Measurements from ENCODE around the gene NCBP3. TPM values are rescaled to one million over a fixed set of nuclear protein-coding genes. Genes with fewer than 3 reads are reported as not detected.
A peak's percentile ranks its signal among the peaks of the same experiment; 100 is the strongest.

The NCBP3 gene
- total and polyA plus RNA-seq, 11 donors = 10.4 to 26.4 (median 20.2) TPM

DNA sequence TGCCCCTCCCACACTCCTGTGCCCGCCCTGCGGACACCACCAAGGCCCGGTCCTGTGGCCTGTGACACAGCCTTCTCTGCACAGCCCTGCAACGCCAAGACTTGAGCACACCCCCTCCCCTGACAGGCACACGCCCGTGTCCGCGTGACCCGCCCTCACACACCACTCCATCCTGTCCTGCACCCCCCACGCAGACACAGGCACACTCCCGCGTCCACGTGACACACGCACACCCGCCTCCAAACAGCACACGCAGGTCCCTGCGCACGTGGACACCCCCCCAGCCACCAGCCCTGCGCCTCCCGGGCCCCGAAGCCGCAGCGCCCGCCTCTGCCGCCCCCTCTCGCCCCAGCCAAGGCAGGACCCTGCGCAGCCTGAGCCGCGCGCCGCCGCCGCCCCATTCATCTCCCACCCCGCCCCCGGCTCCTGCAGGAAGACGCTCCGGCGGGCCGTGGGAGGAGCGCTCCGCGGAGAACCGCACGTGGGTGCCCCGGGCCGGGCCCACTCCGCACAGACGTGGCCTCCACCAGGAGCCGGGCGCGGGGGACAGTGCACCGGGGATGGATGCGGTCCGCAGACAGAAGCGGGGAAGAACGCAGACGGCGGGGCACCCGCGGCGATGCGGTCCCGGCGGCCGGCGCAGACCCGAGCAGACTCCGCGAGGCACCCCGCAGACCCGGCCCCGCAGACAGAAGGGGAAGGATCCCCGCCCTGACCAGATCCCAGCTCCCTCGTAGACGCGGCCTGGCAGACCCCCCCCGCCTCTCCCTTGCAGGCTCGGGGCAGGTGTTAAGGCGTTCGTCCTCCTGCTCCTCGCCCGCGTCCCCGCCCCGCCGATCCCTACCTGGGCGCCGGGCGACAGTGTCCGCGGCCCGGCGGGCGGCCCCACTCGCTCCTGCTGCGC, 46.3 kb upstream of the NCBP3 start:
- Histone ChIP-seq H3K4me3 (peak overlapping the region; percentile 41 to 89 (median 76)), H3K27ac (peak overlapping the region in 11 of 12 donors; percentile 58 to 92 (median 76)), H3K9me3 (no peaks in the 10 kb centered on the region), H3K4me1 (peaks cover 4 to 80% (median 68%) of the 10 kb centered on the region in 12 donors), H3K36me3 (no peaks in the 10 kb centered on the region), H3K27me3 (no peaks in the 10 kb centered on the region)
- intact Hi-C loops (cut with DNase I) = loop anchor here in 1 of 10 donors (2.0 kb wide), 1 partner anchor 46 kb away; the partner anchor contains the start of gene NCBP3
- peak; percentile 15 to 52 (median 42) for ATAC-seq
- WGBS, 4 donors = 1 to 2% (median 1%) methylated on average over 16 to 96 of the region's 96 CpGs
- DNase-seq = peak; percentile 81 to 86 (median 85)
- TF ChIP-seq, protein P1, sequence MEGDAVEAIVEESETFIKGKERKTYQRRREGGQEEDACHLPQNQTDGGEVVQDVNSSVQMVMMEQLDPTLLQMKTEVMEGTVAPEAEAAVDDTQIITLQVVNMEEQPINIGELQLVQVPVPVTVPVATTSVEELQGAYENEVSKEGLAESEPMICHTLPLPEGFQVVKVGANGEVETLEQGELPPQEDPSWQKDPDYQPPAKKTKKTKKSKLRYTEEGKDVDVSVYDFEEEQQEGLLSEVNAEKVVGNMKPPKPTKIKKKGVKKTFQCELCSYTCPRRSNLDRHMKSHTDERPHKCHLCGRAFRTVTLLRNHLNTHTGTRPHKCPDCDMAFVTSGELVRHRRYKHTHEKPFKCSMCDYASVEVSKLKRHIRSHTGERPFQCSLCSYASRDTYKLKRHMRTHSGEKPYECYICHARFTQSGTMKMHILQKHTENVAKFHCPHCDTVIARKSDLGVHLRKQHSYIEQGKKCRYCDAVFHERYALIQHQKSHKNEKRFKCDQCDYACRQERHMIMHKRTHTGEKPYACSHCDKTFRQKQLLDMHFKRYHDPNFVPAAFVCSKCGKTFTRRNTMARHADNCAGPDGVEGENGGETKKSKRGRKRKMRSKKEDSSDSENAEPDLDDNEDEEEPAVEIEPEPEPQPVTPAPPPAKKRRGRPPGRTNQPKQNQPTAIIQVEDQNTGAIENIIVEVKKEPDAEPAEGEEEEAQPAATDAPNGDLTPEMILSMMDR (IDR thresholded peaks at IDR 0.05) = peak in 1 of 12 donors; percentile 7
- TF ChIP-seq POLR2A (IDR thresholded peaks at IDR 0.05) = no peak

DNA sequence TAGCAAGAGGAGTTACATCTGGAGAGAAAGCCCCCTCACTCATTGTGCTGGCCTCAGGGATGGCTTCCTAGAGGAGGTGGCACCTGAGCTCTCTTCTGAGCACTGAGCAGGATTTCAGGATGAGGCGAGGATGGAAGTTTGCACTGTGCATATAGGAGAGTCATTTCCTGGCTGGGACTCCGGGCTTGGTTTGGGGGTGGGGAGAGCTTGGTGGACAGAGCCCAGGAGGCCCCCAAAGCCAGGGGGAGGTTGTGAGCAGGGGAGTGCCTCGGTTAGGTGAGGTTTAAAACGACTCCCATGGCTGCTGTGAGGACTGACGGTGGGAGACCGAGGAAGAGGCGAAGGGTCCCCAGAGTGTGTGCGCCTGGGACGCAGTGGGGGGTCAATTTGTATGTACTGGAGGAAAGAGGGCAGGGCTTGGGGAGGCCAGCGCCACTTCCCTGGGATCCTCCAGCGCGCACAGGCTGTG, 45.6 kb upstream of the NCBP3 start:
- peaks cover 4 to 87% (median 74%) of the 10 kb centered on the region in 12 donors for H3K4me1 ChIP-seq
- H3K4me3 ChIP-seq = peak overlapping the region in 11 of 12 donors; percentile 62 to 89 (median 77)
- WGBS, 4 donors = 50 to 60% (median 58%) methylated on average over 11 to 12 of the region's 12 CpGs
- DNase-seq = no peak
- H3K36me3 ChIP-seq = no peaks in the 10 kb centered on the region
- peak overlapping the region in 6 of 12 donors; percentile 76 to 92 (median 84) for H3K27ac ChIP-seq
- no peaks in the 10 kb centered on the region for H3K27me3 ChIP-seq
- TF ChIP-seq, protein P1 (IDR thresholded peaks at IDR 0.05) = no peak
- no peak for TF ChIP-seq POLR2A (IDR thresholded peaks at IDR 0.05)
- no peaks in the 10 kb centered on the region for H3K9me3 ChIP-seq
- no peak for ATAC-seq
- intact Hi-C loops (cut with DNase I) = loop anchor here in 1 of 10 donors (2.0 kb wide), 1 partner anchor 45 kb away; the partner anchor contains the start of gene NCBP3

DNA sequence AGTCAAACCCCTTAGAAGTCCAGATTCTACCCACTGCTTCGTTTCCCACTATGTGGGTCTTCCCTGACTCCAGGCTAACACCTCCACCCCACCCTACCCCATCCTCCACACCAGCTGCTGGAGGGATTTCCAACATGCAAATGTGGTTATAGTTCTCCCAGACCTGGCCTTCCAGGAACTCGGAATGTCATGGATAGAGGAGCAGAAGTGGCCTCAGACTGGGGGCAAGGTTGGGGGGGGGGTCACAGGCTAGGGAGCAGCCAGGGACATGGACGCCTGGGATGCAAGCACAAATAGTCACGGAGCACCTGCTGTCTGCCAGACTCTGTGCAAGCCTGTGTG, 44.8 kb upstream of the NCBP3 start:
- H3K4me3 ChIP-seq = no peak overlapping the region
- WGBS, 4 donors = 64 to 86% (median 79%) methylated on average over 4 of the region's 4 CpGs
- H3K27ac ChIP-seq = peak overlapping the region in 2 of 12 donors; percentile 73 to 92
- intact Hi-C loops (cut with DNase I) = no loop called here
- TF ChIP-seq POLR2A (IDR thresholded peaks at IDR 0.05) = no peak
- TF ChIP-seq, protein P1 (IDR thresholded peaks at IDR 0.05) = no peak
- no peak for ATAC-seq
- no peaks in the 10 kb centered on the region for H3K27me3 ChIP-seq
- DNase-seq = no peak
- H3K36me3 ChIP-seq = no peaks in the 10 kb centered on the region
- peaks cover 4 to 88% (median 76%) of the 10 kb centered on the region in 12 donors for H3K4me1 ChIP-seq
- H3K9me3 ChIP-seq = no peaks in the 10 kb centered on the region
